GM12878 (cell line): ENCODE data around the gene PACS1. TPM values are rescaled to one million over a fixed set of nuclear protein-coding genes. Genes with fewer than 3 reads are reported as not detected.

Source experiments
- ATAC-seq: fragments of 200-7000 bp; cut with Tn5 transposase; 3 replicates; pipeline ENCODE4 v1.9.1; 2020; ENCODE audit warnings: mild to moderate bottlenecking, moderate library complexity
- BruUV-seq: library from RNA; stranded (reverse); fragments of 400-500 nt; replicated peaks from 2 replicates; lab custom pipeline; 2021; lab: Mats Ljungman, UMichigan
- CTCF ChIA-PET: fragments of 300-600 bp; sonication (Branson Sonifier 250); formaldehyde crosslinking; extraction: SDS; loops from one replicate; lab custom pipeline; 2021; ENCODE audit warnings: inconsistent platforms; lab: Yijun Ruan, JAX
- POLR2A ChIA-PET: fragments of 350-600 bp; formaldehyde crosslinking; extraction: SDS; loops from one replicate; lab custom pipeline; 2021; ENCODE audit warnings: inconsistent platforms; lab: Charles Lee
- RAD21 ChIA-PET: fragments of 300-600 bp; sonication (Branson Sonifier 250); formaldehyde crosslinking; loops from one replicate; lab custom pipeline; 2023; ENCODE audit warnings: antibody characterized with exemption; ENCODE audit not compliant: unreplicated experiment; lab: Charles Lee
- SMC1A ChIA-PET: fragments of 300-600 bp; sonication (Branson Sonifier 250); formaldehyde crosslinking; loops from one replicate; lab custom pipeline; 2023; ENCODE audit not compliant: unreplicated experiment, uncharacterized antibody; lab: Charles Lee
- DNase-seq: peaks from one replicate; pipeline ENCODE4 v3.0.0-alpha.2; 2011; ENCODE audit warnings: low read depth, low spot score
- FAIRE-seq: peaks from 3 replicates; lab custom pipeline; 2011; peaks lifted over from hg19 to GRCh38; lab: Jason Lieb, UNC
- H2AFZ ChIP-seq: 2 replicates; pipeline ENCODE4 v1.6.0; 2011; ENCODE audit warnings: low read depth, low read length, control low read depth; ENCODE audit not compliant: control insufficient read depth
- H3K27ac ChIP-seq: 2 replicates; pipeline ENCODE4 v1.5.1; 2011; ENCODE audit warnings: control low read depth; ENCODE audit not compliant: control insufficient read depth, insufficient read depth
- H3K27me3 ChIP-seq, 2 experiments: replicated peaks in 1 of 2; 2 replicates each; pipeline versions ENCODE4 v1.6.0 to v1.6.1; 2011; ENCODE audit warnings: low read length in 1 of 2; ENCODE audit not compliant: control insufficient read depth in 2 of 2, insufficient read depth in 2 of 2
- H3K36me3 ChIP-seq, 2 experiments: 2 replicates each; pipeline ENCODE4 v1.5.1; 2011; ENCODE audit warnings: low read length in 1 of 2; ENCODE audit not compliant: control insufficient read depth in 2 of 2, insufficient read depth in 2 of 2
- H3K4me1 ChIP-seq: 2 replicates; pipeline ENCODE4 v1.6.1; 2011; ENCODE audit warnings: mild to moderate bottlenecking, low read length, moderate library complexity, mixed read lengths; ENCODE audit not compliant: control insufficient read depth, insufficient read depth
- H3K4me2 ChIP-seq: 2 replicates; pipeline ENCODE4 v1.6.0; 2011; ENCODE audit warnings: control low read depth; ENCODE audit not compliant: control insufficient read depth, insufficient read depth
- H3K4me3 ChIP-seq: fragments of 200-600 bp; sonication (generic); 2 replicates; pipeline ENCODE4 v1.5.1; 2016
- H3K79me2 ChIP-seq: 2 replicates; pipeline ENCODE4 v1.6.0; 2011; ENCODE audit warnings: low read length; ENCODE audit not compliant: control insufficient read depth, insufficient read depth
- H3K9ac ChIP-seq: 2 replicates; pipeline ENCODE4 v1.8.0; 2011; ENCODE audit warnings: low read length, control low read depth, mixed read lengths; ENCODE audit not compliant: control insufficient read depth, insufficient read depth
- H3K9me3 ChIP-seq: replicated peaks from 3 replicates; pipeline ENCODE4 v1.5.1; 2011; ENCODE audit warnings: mild to moderate bottlenecking, low read length; ENCODE audit not compliant: control insufficient read depth, insufficient read depth
- H4K20me1 ChIP-seq: 2 replicates; pipeline ENCODE4 v1.6.0; 2011; ENCODE audit not compliant: control insufficient read depth, insufficient read depth
- BMI1 ChIP-seq: fragments of 450-650 bp; IDR thresholded peaks from 2 replicates; pipeline ENCODE4 v1.6.1; 2016; ENCODE audit warnings: mild to moderate bottlenecking, moderate library complexity, borderline replicate concordance
- FOXK2 ChIP-seq: fragments of 450-650 bp; IDR thresholded peaks from 2 replicates; pipeline ENCODE4 v1.6.1; 2017; ENCODE audit warnings: mild to moderate bottlenecking, moderate library complexity
- SMARCA5 ChIP-seq: fragments of 450-650 bp; IDR thresholded peaks from 2 replicates; pipeline ENCODE4 v1.6.1; 2017; ENCODE audit warnings: mild to moderate bottlenecking
- TBL1XR1 ChIP-seq: IDR thresholded peaks from 2 replicates; pipeline ENCODE4 v1.6.1; 2012; ENCODE audit warnings: low read depth, low read length, improper control_type of control experiment
- YBX1 ChIP-seq: fragments of 450-650 bp; IDR thresholded peaks from 2 replicates; pipeline ENCODE4 v1.6.1; 2016; ENCODE audit warnings: antibody characterized with exemption
- WGBS: methylation state at CpG from one replicate; pipeline ENCODE4 v1.1.6; 2016; ENCODE audit warnings: low lambda C conversion rate; ENCODE audit not compliant: insufficient replicate concordance, insufficient coverage; ENCODE audit errors: missing lambda C conversion rate; 5-methylcytosine and 5-hydroxymethylcytosine counted together
- in situ Hi-C: fragments of 300-500 bp; cut with MboI; formaldehyde crosslinking; loops from 9 replicates; pipeline ENCODE4 v1.14.3; 2018; ENCODE audit warnings: mixed read lengths
- intact Hi-C: fragments of 100-400 bp; cut with micrococcal nuclease; formaldehyde crosslinking; loops from one replicate; pipeline ENCODE4 v1.14.2; 2022; ENCODE audit not compliant: unreplicated experiment
- polyA plus RNA-seq, 11 experiments: library from polyadenylated mRNA; depleted of rRNA in 4 of 11; unstranded in 6 of 11; stranded (reverse) in 5 of 11; fragments of >200 nt; fragmentation: Nextera tagmentation in 4 of 11; fragmentation: Illumina TruSeq in 1 of 11; extraction: Ambion mirVana in 4 of 11; extraction: Trizol in 1 of 11; gene quantifications; 1 replicate in 1 of 11; 2 replicates in 10 of 11; pipeline versions ENCODE4 v1.2.1 to v1.2.3, GENCODE V29; 2011 to 2016; ENCODE audit warnings: inconsistent platforms in 2 of 11, missing spikeins in 2 of 11, low read depth in 1 of 11
- total RNA-seq, 4 experiments: library from RNA; depleted of rRNA in 3 of 4; stranded (reverse); fragments of >200 nt in 3 of 4; fragmentation: Illumina TruSeq in 1 of 4; extraction: Trizol in 1 of 4; gene quantifications; 2 replicates each; pipeline versions ENCODE4 v1.2.1 to v1.2.3, GENCODE V29; 2013 to 2021
- TF ChIP-seq, protein P1 (sequence below): IDR thresholded peaks from 2 replicates; pipeline ENCODE4 v1.6.1; 2011; ENCODE audit warnings: borderline replicate concordance, low read depth, mild to moderate bottlenecking, moderate library complexity, low read length; ENCODE audit not compliant: insufficient read depth, poor library complexity, severe bottlenecking

PACS1 gene
- total and polyA plus RNA-seq, 10 of the 15 experiments (the other 5 are each of a cell fraction or from before 2014, with no cell fraction given) = 1.1 to 74.3 (median 17.9) TPM

- Histone ChIP-seq H3K79me2 (peaks cover 19% of the 10 kb centered on the region), H3K27ac (no peak overlapping the region), H3K9ac (no peak overlapping the region), H3K4me1 (peaks cover 7% of the 10 kb centered on the region), H2AFZ (no peak overlapping the region), H4K20me1 (no peaks in the 10 kb centered on the region), H3K27me3 (no peaks in the 10 kb centered on the region), H3K36me3 (peaks cover 11 to 32% of the 10 kb centered on the region in 2 experiments)
- ChIA-PET SMC1A (interaction anchor here (1.5 kb wide), 1 partner anchor 27 kb away, joined by 5 read pairs; the partner anchor contains the start of gene YIF1A), RAD21 (no interaction called here), CTCF (interaction anchor here (0.9 kb wide), 1 partner anchor 21 kb away, joined by 3 read pairs; no protein-coding TSS in a partner anchor), POLR2A (interaction anchor here (1.2 to 1.5 kb wide), 2 partner anchors 39 to 126 kb away, joined by 3 to 4 read pairs; no protein-coding TSS in a partner anchor)
- FAIRE-seq (no peak), DNase-seq (no peak)
- WGBS = 94% methylated on average over 16 of the region's 16 CpGs
- TF ChIP-seq FOXK2 (no peak), BMI1 (no peak), TBL1XR1 (no peak), SMARCA5 (no peak), YBX1 (no peak)
- TF ChIP-seq, protein P1, sequence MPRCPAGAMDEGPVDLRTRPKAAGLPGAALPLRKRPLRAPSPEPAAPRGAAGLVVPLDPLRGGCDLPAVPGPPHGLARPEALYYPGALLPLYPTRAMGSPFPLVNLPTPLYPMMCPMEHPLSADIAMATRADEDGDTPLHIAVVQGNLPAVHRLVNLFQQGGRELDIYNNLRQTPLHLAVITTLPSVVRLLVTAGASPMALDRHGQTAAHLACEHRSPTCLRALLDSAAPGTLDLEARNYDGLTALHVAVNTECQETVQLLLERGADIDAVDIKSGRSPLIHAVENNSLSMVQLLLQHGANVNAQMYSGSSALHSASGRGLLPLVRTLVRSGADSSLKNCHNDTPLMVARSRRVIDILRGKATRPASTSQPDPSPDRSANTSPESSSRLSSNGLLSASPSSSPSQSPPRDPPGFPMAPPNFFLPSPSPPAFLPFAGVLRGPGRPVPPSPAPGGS = no peak
- TF ChIP-seq, all 136 proteins: peak for 0
- Histone ChIP-seq H3K4me2 (no peak overlapping the region), H3K4me3 (no peak overlapping the region), H3K9me3 (no peaks in the 10 kb centered on the region)
- in situ Hi-C loops = no loop called here
- BruUV-seq = no TSS peak
- no peak for ATAC-seq
- intact Hi-C loops = no loop called here
These were observed 191.5 kb downstream of the PACS1 start for GRCh38 chr11:66261578-66261977.
